Kidney (tissue), 14 donors: Measurements from ENCODE around the gene PPFIBP2. TPM values are rescaled to one million over a fixed set of nuclear protein-coding genes. Genes with fewer than 3 reads are reported as not detected.
"Not testable (repeated sequence)": the region's sequence is repeated elsewhere in the genome, so short reads cannot be mapped to it uniquely, and the experiment has no call there.

Source experiments
- DNase-seq, 5 donors: peaks; one replicate each; pipeline ENCODE4 v3.0.0-alpha.2; 2013 to 2020
- FAIRE-seq: peaks from 2 replicates; lab custom pipeline; 2012; peaks lifted over from hg19 to GRCh38; lab: Jason Lieb, UNC
- H3K27ac ChIP-seq, 2 donors: one replicate each; pipeline ENCODE4 v1.7.0; 2013; ENCODE audit warnings: low read depth in 2 of 2, low read length in 2 of 2, inconsistent platforms in 1 of 2
- H3K27me3 ChIP-seq: one replicate; pipeline ENCODE4 v1.7.1; 2013; ENCODE audit warnings: low read length, inconsistent platforms; ENCODE audit not compliant: control insufficient read depth, insufficient read depth
- H3K36me3 ChIP-seq, 3 donors: one replicate each; pipeline versions ENCODE4 v1.7.0 to v1.7.1; 2013; ENCODE audit warnings: low read length in 3 of 3, control low read depth in 1 of 3, inconsistent platforms in 1 of 3; ENCODE audit not compliant: insufficient read depth in 3 of 3, control insufficient read depth in 2 of 3
- H3K4me1 ChIP-seq, 3 donors: one replicate each; pipeline versions ENCODE4 v1.7.0 to v1.7.1; 2013; ENCODE audit warnings: low read length in 3 of 3, inconsistent platforms in 1 of 3, low read depth in 1 of 3; ENCODE audit not compliant: control insufficient read depth in 2 of 3, insufficient read depth in 2 of 3
- H3K4me3 ChIP-seq, 3 donors: one replicate each; pipeline versions ENCODE4 v1.7.0 to v1.8.1; 2013; ENCODE audit warnings: low read length in 3 of 3, control low read depth in 1 of 3, inconsistent platforms in 1 of 3
- H3K9ac ChIP-seq, 3 donors: one replicate each; pipeline versions ENCODE4 v1.7.0 to v1.7.1; 2013; ENCODE audit warnings: low read length in 3 of 3, control low read depth in 1 of 3, inconsistent platforms in 1 of 3
- H3K9me3 ChIP-seq, 3 donors: one replicate each; pipeline versions ENCODE4 v1.7.0 to v1.7.1; 2013; ENCODE audit warnings: low read length in 3 of 3, control low read depth in 1 of 3, inconsistent platforms in 1 of 3; ENCODE audit not compliant: control insufficient read depth in 2 of 3, insufficient read depth in 1 of 3
- intact Hi-C: fragments of 100-400 bp; cut with DNase I; formaldehyde crosslinking; loops from one replicate; pipeline ENCODE4 v1.11.1; 2022
- polyA plus RNA-seq: library from polyadenylated mRNA; stranded (reverse); fragments of 350-450 nt; fragmentation: Illumina TruSeq; extraction: RNeasy Lipid Tissue Mini Kit (QIAGEN cat#74804); gene quantifications from one replicate; pipeline ENCODE4 v1.2.3, GENCODE V29; 2014; ENCODE audit warnings: low read depth, low replicate concordance; ENCODE audit not compliant: insufficient read depth
- total RNA-seq: library from RNA; stranded (reverse); fragmentation: NEBNext Ultra II Directional; extraction: Animal tissue kit (Norgen Biotek cat#: 25700); gene quantifications from one replicate; pipeline ENCODE4 v1.2.1, GENCODE V29; 2021
- TF ChIP-seq, protein P1 (sequence below): IDR thresholded peaks from 3 replicates; pipeline ENCODE4 v1.5.1; 2012; ENCODE audit warnings: mild to moderate bottlenecking, moderate library complexity, borderline replicate concordance; ENCODE audit not compliant: insufficient read depth; ENCODE audit errors: extremely low read depth
- donor health status: control.
- donor health status: control.
- donor health status: control.
- donor health status: control.
- donor health status: control.
- donor health status: DM: yes; HTN: yes; CAD: no.
- donor health status: Normal renal cell carcinoma (clear cell type).

The PPFIBP2 gene
- total and polyA plus RNA-seq, 2 donors from 2014 or later = 31.6 to 44.4 TPM

DNA sequence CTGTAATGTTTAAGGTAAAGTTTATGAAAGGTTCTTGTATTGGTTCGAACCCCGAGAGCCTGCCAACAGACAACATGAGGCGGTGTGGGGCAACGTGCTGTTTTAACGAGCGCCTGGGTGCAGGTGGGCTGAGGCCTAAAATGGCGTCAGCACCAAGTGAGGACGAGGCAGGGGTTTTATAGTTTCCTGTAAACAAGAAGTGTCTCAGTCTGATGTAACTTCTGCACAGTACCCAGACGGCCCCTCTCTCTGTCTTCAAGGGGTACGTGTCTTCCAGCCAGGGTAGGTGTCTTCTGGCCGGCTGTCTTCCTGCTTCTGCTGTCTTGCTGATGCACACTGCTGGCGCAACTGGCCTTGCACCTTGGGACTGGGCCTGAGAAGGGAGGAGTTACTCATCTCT lies 2.7 kb downstream of the PPFIBP2 start:
- peaks cover 0 to 27% (median 13%) of the 10 kb centered on the region in 3 donors for H3K4me1 ChIP-seq
- H3K27ac ChIP-seq = no peak overlapping the region
- H3K36me3 ChIP-seq = no peaks in the 10 kb centered on the region
- no peak overlapping the region for H3K9ac ChIP-seq
- H3K4me3 ChIP-seq = no peak overlapping the region
- no peak for FAIRE-seq
- H3K9me3 ChIP-seq = no peaks in the 10 kb centered on the region
- TF ChIP-seq, protein P1, sequence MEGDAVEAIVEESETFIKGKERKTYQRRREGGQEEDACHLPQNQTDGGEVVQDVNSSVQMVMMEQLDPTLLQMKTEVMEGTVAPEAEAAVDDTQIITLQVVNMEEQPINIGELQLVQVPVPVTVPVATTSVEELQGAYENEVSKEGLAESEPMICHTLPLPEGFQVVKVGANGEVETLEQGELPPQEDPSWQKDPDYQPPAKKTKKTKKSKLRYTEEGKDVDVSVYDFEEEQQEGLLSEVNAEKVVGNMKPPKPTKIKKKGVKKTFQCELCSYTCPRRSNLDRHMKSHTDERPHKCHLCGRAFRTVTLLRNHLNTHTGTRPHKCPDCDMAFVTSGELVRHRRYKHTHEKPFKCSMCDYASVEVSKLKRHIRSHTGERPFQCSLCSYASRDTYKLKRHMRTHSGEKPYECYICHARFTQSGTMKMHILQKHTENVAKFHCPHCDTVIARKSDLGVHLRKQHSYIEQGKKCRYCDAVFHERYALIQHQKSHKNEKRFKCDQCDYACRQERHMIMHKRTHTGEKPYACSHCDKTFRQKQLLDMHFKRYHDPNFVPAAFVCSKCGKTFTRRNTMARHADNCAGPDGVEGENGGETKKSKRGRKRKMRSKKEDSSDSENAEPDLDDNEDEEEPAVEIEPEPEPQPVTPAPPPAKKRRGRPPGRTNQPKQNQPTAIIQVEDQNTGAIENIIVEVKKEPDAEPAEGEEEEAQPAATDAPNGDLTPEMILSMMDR = no peak
- intact Hi-C loops = no loop called here
- DNase-seq = no peak
- no peaks in the 10 kb centered on the region for H3K27me3 ChIP-seq

DNA sequence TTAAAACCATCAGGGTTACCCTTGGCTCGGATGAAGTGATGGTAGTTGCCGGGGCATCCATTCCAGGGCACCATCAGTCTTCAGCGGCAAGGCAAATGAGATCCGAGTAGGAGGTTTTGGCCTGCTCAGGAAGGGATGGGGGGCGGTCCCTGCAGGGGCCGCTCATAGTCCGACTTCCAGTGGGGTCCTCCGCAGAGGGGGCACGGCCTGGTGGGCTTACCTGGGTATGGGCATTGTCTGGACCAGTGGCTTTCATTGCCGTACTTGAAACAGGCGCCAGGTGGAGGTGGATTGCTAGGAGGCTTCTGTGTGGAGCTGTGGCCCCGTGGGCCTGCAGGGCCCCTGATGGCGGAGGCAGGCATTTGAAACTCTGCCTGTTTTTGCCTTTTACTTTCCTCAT lies 3.9 kb downstream of the PPFIBP2 start:
- H3K36me3 ChIP-seq, intact Hi-C loops, H3K9ac ChIP-seq, H3K9me3 ChIP-seq, H3K27me3 ChIP-seq, FAIRE-seq, H3K27ac ChIP-seq, H3K4me3 ChIP-seq, DNase-seq: not testable (repeated sequence)
- peaks cover 0 to 14% (median 5%) of the 10 kb centered on the region in 3 donors for H3K4me1 ChIP-seq

DNA sequence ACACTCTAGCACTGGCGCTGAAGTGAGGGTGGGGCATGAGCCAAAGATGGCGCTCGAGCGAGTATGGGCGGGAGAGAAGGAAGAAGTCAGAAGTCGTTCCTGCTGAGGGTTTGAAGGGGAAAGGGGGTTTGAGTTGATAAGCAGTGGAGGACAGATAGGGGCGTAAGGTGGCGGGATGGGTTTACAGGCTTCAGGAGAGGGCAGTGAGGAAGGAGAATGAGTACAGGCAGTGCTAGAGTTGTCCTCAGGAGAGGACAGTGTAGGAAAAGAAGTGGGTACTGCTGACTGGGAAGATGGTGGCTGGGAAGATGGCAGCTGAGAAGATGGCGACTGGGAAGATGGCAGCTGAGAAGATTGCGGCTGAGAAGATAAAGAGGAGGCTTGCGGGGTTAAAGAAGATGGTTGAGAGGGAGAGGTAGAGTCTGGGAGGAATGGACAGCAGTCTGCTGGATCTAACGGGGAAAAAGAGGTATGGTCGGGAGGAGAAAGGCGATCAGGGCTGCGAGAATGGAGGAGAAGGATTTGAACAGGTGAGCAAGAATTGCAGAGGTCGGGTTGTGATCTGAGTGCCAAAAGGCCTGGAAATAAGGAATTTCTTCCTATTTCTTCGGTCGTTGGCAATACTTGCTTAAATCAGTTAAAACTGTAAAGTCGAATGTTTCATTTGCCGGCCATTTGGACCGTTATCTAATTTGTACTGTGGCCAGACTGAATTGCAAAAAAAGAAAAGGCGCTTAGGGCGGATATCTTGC lies 5.2 kb downstream of the PPFIBP2 start:
- peaks cover 0 to 12% (median 8%) of the 10 kb centered on the region in 3 donors for H3K4me1 ChIP-seq
- no peaks in the 10 kb centered on the region for H3K36me3 ChIP-seq
- intact Hi-C loops = no loop called here
- no peaks in the 10 kb centered on the region for H3K9me3 ChIP-seq
- no peak overlapping the region for H3K9ac ChIP-seq
- FAIRE-seq (no peak), DNase-seq (no peak)
- TF ChIP-seq, protein P1 = no peak
- no peaks in the 10 kb centered on the region for H3K27me3 ChIP-seq
- no peak overlapping the region for H3K27ac ChIP-seq
- no peak overlapping the region for H3K4me3 ChIP-seq

DNA sequence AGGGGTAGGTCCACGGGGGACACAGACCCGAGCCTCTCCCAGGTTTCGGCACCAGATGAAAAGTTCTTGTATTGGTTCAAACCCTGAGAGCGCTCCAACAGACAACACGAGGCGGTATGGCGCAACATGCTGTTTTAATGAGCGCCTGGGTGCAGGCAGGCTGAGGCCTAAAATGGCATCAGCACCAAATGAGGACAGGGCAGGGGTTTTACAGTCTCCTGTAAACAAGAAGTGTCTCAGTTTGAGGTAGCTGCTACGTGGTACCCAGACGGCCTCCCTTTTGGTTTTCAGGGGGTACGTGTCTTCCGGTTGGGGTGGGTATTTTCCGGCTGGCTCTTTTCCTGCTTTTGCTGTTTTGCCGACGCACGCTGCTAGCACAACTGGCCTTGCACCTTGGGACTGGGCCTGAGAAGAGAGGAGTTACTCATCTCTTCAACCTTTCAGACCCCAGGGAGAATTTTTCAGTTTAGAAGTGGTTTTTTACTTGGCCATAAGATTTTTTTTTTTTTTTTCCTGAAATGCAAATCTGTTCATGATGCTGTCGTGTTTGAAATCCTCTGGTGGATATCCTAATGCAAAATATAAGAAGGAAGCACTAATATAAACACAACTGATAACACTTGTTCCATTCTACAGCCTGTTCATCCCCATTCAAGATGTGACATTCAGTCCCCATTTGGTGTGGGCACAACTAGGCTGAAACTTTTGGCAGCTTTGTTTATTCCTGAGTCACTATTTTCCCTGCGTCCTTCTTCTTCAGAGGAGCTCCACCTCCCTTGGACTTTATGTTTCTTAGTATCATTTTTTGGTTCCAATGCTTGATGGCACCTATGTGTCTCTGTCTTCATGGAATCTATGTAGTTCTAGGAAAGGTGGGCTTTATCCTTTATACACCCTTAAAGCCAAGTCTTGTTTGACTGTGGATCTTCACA lies 6.5 kb downstream of the PPFIBP2 start:
- TF ChIP-seq, protein P1 = no peak
- intact Hi-C loops = no loop called here
- Histone ChIP-seq H3K4me1 (peaks cover 0 to 16% (median 13%) of the 10 kb centered on the region in 3 donors), H3K36me3 (no peaks in the 10 kb centered on the region), H3K4me3 (no peak overlapping the region), H3K27ac (no peak overlapping the region), H3K9me3 (no peaks in the 10 kb centered on the region), H3K27me3 (no peaks in the 10 kb centered on the region), H3K9ac (no peak overlapping the region)
- FAIRE-seq = no peak
- no peak for DNase-seq
